ENCODE measurements around the gene IFITM5.
"Not testable (repeated sequence)": the region's sequence is repeated elsewhere in the genome, so short reads cannot be mapped to it uniquely, and the experiment has no call there.

IFITM5 gene

GRCh38 chr11:327581-327923 is 28.2 kb upstream of the IFITM5 start:
- no peak for DNase-seq

DNA sequence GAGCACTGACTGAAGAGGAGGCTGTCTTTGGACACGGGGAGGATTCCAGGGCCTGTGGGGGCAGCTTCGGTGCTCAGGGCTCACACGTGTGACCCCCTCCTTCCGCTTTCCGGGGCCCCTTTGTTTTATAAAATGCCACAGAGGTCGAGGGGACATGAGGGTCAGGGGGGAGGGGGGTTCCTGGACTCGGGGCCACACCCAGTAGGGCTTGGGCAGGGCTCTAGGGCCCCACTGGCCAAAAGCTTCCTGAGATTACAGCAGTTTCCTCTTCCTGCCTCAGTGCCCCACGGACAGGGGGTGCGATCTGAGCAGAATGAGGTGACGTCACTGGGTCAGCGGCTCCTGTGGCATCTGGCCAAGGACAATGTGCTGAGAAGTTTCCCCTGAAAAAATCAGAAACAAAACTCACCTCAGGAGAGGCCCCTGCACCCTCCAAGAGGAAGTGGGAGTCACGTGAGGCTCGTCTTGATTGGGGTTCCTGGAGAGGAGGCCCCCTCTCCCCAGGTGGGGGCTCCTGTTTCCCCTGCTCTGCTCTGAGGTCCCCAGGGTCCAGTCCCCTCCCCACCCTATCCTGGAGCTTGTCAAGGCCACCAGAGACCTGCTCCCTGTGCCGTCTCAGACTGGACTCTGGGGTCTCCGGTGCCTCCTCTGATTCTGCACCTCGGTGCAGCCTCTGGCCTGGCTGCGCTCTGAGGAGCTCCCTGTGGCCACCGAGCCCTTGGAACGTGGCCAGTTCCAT is 27.7 kb upstream of the IFITM5 start:
- DNase-seq = no peak

- no peak for DNase-seq
Measured at GRCh38 chr11:326592-326841, 27.2 kb upstream of the IFITM5 start.

DNA sequence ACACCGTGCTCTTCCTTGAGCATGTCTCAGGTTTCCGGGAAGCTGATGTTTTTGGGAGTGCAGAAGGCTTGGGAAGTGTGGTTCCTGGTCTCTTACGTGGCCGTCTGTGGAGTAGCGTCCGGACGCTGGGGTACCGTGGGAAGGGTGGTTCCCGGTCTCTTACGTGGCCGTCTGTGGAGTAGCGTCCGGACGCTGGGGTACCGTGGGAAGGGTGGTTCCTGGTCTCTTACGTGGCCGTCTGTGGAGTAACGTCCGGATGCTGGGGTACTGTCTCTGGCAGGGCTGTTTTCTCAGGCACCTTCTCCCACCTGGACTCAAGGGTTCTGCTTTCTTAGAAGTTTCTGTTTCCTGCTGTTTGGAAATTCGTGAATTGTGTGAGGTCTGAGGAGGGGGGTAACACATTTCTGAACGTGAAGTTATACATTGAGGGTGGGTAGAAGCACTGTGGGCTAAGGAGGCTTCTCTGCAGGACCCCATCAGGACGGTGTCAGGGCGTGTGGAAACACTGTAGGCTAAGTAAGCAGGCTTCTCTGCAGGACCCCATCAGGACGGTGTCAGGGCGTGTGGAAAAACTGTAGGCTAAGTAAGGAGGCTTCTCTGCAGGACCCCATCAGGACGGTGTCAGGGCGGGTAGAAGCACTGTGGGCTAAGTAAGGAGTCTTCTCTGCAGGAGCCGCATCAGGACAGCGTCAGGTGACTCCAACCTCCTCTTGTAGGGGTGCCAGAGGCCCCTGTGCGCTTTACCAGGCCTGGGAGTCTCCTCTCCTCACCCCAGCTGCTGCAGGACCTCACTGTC is 26.7 kb upstream of the IFITM5 start:
- DNase-seq = no peak

DNA sequence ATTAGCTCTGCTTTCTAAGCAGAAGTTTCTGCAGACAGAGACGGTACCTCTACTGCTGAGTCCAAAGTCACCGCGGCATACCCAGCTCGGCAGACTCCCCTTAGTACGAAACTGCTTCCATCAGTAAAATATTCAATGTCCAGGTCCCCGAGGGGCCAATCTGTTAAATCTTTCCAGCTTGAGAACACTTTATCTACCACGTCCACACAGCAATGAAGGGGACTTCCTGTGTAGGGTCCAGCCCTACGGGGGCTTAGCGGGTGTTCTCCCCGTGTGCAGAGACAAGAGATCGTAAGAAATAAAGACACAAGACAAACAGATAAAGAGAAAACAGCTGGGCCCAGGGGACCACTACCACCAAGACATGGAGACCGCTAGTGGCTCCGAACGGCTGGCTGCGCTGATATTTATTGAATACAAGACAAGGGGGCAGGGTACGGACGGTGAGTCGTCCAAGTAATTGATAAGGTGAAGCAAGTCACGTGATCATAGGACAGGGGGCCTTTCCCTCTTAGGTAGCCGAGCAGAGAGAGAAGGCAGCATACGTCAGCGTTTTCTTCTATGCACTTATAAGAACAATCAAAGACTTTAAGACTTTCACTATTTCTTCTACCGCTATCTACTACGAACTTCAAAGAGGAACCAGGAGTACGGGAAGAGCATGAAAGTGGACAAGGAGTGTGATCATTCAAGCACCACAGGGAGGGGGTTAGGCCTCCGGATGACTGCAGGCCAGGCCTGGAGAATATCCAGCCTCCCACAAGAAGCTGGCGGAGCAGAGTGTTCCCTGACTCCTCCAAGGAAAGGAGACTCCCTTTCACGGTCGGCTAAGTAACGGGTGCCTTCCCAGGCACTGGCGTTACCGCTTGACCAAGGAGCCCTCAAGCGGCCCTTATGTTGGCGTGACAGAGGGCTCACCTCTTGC is 25.5 kb upstream of the IFITM5 start:
- DNase-seq = not testable (repeated sequence)

DNA sequence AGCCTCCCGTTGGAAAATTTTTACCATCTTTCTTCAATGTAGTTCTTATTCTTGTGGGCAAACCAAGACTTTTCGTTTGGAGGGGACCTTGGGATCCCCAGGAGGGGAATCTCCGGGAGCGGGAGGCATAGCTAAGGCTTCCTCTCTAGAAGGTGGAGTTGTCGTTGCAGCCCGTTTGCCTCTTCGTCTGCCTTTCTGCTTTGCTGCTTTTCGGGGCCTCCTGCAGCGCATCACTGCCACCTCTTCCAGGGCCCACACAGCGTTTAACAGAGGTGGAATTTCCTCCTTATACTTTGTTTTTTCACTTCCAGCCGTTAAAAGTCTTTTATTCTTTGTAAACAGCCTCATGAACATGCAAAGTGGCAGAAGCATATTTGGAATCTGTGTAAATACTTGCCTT is 24.8 kb upstream of the IFITM5 start:
- DNase-seq = no peak

DNA sequence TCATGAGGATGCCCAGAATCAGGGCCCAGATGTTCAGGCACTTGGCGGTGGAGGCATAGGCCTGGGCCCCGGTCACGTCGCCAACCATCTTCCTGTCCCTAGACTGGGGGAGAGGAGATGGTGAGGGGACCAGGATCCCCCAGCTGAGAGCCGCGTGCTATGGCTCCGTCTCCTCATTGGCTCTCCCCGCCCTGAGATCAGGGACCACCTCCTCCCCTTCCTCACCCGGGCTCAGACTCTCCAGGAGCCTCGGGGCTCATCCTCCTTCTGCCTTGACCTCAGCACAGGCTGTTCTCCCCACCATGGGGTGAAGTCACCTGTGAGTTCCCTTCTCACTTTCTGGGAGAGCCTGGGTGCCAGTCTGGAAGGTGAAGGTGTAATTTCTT is 20.6 kb upstream of the IFITM5 start:
- not testable (repeated sequence) for DNase-seq

DNA sequence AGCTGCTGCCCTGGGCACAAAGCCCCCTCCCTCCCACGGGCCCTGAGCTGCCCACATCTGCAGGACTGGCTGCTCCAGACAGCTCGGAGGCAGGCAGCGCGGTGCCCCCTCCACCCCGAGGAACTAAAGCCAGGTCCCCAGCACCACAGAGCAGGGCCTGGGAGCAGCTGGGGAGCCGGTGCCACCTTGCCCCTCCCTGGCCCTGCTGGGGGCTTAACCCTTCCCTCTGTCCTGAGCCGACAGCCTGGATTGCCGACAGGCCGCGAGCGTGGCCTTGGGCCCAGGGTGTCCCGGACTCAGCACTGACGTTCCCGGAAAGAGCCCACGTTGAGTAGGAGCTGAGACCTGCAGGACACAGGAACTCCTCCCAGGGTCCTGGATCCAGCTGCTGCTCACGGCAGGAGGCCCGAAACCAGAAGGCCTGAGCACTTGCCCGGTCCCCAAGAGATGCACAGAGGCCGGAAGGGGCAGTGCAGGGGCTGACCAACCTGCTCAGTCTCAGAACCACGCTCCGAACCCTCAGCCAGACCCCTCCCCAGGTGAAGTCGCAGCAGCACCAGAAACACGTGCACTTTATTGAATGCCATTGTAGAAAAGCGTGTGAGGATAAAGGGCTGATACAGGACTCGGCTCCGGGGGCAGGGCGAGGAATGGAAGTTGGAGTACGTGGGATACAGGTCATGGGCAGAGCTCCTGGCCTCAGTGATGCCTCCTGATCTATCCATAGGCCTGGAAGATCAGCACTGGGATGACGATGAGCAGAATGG is 20.0 kb upstream of the IFITM5 start:
- not testable (repeated sequence) for DNase-seq

DNA sequence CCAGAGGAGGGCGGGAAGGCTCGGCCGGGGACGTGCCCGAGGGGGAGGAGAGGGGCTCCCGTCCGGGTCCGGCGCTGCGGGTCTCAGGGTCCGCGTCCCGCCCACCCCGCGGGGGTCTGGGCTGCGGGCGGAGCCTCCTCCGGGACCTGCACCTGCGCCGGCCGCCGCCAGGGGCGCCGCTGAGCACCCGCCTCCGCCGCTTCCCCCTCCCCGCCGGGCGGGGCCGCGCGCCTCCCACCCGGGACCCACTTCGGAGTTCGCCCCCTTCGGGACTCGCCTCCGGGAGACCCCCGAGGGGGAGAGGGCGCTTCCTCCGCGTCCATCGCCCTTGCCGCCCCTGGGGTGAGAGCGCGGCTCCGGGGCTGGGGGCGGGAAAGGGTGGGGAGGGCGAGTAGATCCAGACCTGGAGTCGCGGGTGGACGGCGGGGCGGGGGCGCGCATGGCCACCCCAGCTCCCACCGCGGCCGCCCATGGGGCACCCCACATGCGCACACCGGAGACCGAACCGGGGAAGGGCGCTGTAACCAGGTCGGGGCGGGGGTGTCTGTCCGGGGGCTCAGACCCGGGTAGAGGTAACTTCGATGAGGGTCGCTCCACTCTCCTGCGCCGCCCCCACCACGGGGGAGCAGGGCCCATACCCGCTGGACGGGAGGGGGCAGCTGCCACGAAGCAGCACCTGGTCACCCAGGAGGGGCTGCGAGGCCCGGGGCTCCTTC is 19.2 kb upstream of the IFITM5 start:
- DNase-seq = not testable (repeated sequence)

- DNase-seq = not testable (repeated sequence)
Measured at GRCh38 chr11:317668-318404, 18.5 kb upstream of the IFITM5 start.

GRCh38 chr11:316891-317301 is 17.6 kb upstream of the IFITM5 start:
- no peak for DNase-seq

- no peak for DNase-seq
Measured at GRCh38 chr11:316031-316701, 16.8 kb upstream of the IFITM5 start.

- DNase-seq = no peak
Measured at GRCh38 chr11:315516-315994, 16.2 kb upstream of the IFITM5 start.

- no peak for DNase-seq
Measured at GRCh38 chr11:315051-315481, 15.7 kb upstream of the IFITM5 start.

GRCh38 chr11:314554-314875 is 15.2 kb upstream of the IFITM5 start:
- not testable (repeated sequence) for DNase-seq

DNA sequence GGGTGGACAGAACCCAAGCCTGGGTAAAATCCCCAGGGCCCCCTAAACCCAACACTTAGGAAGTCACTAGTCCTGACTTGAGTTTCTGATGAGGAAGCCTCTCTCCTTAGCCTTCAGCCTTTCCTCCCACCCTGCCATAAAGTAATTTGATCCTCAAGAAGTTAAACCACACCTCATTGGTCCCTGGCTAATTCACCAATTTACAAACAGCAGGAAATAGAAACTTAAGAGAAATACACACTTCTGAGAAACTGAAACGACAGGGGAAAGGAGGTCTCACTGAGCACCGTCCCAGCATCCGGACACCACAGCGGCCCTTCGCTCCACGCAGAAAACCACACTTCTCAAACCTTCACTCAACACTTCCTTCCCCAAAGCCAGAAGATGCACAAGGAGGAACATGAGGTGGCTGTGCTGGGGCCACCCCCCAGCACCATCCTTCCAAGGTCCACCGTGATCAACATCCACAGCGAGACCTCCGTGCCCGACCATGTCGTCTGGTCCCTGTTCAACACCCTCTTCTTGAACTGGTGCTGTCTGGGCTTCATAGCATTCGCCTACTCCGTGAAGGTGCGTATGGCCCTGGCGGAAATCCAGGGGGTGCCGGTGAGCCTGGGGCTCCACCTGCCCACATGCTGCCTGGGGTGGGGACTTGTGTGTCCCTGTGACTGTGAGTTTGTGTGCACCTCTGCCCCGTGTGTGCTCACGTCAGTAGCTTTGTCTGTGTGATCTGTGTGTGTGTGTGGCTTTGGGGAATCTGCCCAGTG is 14.6 kb upstream of the IFITM5 start, which contains the start of gene IFITM1:
Gene IFITM1, plus strand, starts transcription at position 254 of the 767 bp plus-strand sequence. Its CDS starts 131 bp downstream, at position 385.
- DNase-seq = no peak

DNA sequence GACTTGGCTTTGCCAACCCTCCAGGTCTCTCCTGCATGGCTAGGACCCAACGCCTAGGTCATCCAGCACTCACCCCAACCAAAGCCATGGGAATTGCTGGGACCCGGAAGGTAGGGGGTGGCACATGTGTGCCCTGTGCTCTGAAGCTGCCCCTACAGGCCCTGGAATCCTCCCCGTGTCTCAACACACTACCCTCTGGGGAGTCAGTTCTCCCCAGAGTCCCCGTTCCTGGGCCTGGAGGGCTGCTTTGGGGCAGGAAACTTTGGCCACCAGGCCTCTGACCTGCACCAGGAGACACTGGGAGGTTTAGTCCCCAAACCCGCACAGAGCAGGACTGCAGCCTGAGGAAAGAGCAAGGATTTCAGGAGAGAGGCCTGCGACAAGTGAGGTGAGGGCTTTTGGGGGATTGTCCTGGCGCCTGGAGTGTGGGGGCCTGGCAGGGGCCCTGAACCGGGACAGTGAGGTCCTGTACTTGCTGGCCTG is 14.0 kb upstream of the IFITM5 start:
- DNase-seq = no peak

- no peak for DNase-seq
Measured at GRCh38 chr11:312092-312816, 12.9 kb upstream of the IFITM5 start.
